Breast epithelium (tissue), 4 donors: ENCODE results near the gene LCN10. TPM values are rescaled to one million over a fixed set of nuclear protein-coding genes. Genes with fewer than 3 reads are reported as not detected.

Experiments used
- DNase-seq, 2 donors: peaks; one replicate each; pipeline ENCODE4 v3.0.0-alpha.2; 2019; ENCODE audit warnings: low spot score in 2 of 2
- H3K27ac ChIP-seq, 2 donors: fragments of 200-600 bp; sonication (generic) in 1 of 2; one replicate each; pipeline ENCODE4 v1.5.1; 2016 to 2019; ENCODE audit warnings: mild to moderate bottlenecking in 1 of 2
- H3K27me3 ChIP-seq, 2 donors: fragments of 200-600 bp; sonication (generic) in 1 of 2; one replicate each; pipeline versions ENCODE4 v1.5.1 to v1.6.0; 2017 to 2019; ENCODE audit warnings: control low read depth in 1 of 2, mild to moderate bottlenecking in 1 of 2
- H3K36me3 ChIP-seq: fragments of 200-600 bp; one replicate; pipeline ENCODE4 v1.5.1; 2019
- H3K4me1 ChIP-seq, 2 donors: fragments of 200-600 bp; sonication (generic); one replicate each; pipeline ENCODE4 v1.5.1; 2016 to 2019; ENCODE audit warnings: control low read depth in 1 of 2
- H3K4me3 ChIP-seq, 3 donors: fragments of 200-600 bp; sonication (generic); 1 replicate in 2 of 3; 2 replicates in 1 of 3; pipeline ENCODE4 v1.5.1; 2016 to 2019; ENCODE audit warnings: mild to moderate bottlenecking in 3 of 3, moderate library complexity in 2 of 3
- H3K9me3 ChIP-seq, 2 donors: fragments of 200-600 bp; sonication (generic) in 1 of 2; one replicate each; pipeline ENCODE4 v1.5.1; 2016 to 2019; ENCODE audit warnings: control low read depth in 1 of 2
- POLR2A ChIP-seq: fragments of 450-650 bp; IDR thresholded peaks from one replicate; pipeline ENCODE4 v1.6.1; 2016; ENCODE audit warnings: antibody characterized with exemption, mild to moderate bottlenecking, moderate library complexity
- POLR2AphosphoS5 ChIP-seq, 3 donors: sonication (generic); formaldehyde crosslinking; IDR thresholded peaks; one replicate each; pipeline ENCODE4 v1.6.1; 2017; ENCODE audit warnings: antibody characterized with exemption in 3 of 3
- intact Hi-C: fragments of 100-400 bp; cut with DNase I; formaldehyde crosslinking; loops from one replicate; pipeline ENCODE4 v1.15.1; 2023; ENCODE audit warnings: low total_unique reads
- total RNA-seq, 3 donors: library from RNA; depleted of rRNA; stranded (reverse); fragments of >200 nt; gene quantifications; one replicate each; pipeline ENCODE4 v1.1.0, GENCODE V29; 2016
- TF ChIP-seq, protein P1 (sequence below), 3 donors: fragments of 450-650 bp; IDR thresholded peaks; one replicate each; pipeline ENCODE4 v1.5.1; 2016 to 2017; ENCODE audit warnings: antibody characterized with exemption in 3 of 3, mild to moderate bottlenecking in 3 of 3, moderate library complexity in 3 of 3

The LCN10 gene
- total RNA-seq, 3 donors from 2014 or later = 0.73 to 6.9 (median 6.7) TPM

DNA sequence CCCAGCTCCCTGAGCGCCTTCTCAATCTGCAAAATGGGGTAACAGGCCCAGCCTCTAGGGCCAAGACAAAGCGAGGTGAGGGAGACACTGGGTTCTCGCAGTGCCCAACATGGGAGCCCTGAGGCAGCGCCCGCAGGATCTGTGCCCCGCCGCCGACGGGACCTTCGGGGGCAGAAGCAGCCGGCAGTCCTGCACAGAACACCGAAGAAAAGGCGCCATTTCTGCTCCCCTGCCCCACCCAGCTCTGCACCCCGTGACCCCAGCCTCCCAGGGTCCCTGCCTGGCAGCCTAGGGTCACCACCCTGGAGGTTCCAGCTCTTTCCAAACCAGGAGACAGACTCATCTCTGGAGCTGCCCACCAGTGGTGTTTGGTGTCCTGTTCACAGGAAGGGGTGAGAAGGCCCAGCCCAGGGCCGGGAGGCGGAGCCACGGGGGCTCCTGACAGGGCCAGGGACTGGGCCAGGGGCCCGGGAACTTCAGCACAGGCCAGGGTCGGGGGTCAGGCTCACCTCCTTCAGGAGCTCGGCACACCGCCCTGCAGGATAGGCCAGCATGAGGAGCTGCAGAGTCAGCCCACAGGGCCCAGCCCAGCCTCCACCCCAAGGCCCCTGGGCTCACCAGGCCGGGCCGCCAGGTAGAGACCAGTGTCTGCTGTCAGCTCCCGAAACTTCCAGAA lies 12.0 kb upstream of the LCN10 start:
- DNase-seq = no peak
- intact Hi-C loops = no loop called here
- Histone ChIP-seq H3K4me3 (no peak overlapping the region), H3K27ac (no peak overlapping the region), H3K4me1 (no peaks in the 10 kb centered on the region), H3K27me3 (no peaks in the 10 kb centered on the region), H3K9me3 (peaks cover 14% of the 10 kb centered on the region in 2 donors), H3K36me3 (no peaks in the 10 kb centered on the region)
- TF ChIP-seq POLR2AphosphoS5 (IDR thresholded peaks at IDR 0.05) = no peak
- TF ChIP-seq, protein P1, sequence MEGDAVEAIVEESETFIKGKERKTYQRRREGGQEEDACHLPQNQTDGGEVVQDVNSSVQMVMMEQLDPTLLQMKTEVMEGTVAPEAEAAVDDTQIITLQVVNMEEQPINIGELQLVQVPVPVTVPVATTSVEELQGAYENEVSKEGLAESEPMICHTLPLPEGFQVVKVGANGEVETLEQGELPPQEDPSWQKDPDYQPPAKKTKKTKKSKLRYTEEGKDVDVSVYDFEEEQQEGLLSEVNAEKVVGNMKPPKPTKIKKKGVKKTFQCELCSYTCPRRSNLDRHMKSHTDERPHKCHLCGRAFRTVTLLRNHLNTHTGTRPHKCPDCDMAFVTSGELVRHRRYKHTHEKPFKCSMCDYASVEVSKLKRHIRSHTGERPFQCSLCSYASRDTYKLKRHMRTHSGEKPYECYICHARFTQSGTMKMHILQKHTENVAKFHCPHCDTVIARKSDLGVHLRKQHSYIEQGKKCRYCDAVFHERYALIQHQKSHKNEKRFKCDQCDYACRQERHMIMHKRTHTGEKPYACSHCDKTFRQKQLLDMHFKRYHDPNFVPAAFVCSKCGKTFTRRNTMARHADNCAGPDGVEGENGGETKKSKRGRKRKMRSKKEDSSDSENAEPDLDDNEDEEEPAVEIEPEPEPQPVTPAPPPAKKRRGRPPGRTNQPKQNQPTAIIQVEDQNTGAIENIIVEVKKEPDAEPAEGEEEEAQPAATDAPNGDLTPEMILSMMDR (IDR thresholded peaks at IDR 0.05) = no peak
- TF ChIP-seq POLR2A = no peak

DNA sequence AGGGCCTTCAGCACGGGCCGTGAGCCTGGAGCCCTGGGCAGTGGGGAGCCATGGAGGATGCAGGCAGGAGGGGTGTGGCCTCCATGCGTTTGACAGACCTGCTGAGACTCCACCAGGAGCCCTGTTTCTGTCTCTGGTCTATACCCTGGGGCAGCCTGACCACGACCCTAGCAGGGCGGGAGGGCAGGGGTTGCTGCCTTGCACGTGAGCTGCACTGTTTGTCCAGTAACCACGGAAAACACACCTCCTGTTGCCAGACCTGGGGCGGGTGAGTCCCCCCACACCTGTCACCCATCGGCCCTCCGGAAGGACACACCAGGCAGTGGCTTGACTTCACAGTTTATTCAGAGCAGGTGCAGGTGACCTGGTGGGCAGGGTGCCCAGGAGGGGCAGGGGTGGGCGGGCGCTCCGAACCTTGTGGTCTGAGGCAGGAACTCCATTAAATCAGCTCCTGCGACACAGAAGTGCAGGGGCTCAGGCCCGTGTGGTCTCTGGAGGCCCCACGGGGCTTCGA lies 11.4 kb upstream of the LCN10 start:
- peaks cover 14% of the 10 kb centered on the region in 2 donors for H3K9me3 ChIP-seq
- TF ChIP-seq POLR2A (no peak), POLR2AphosphoS5 (IDR thresholded peaks at IDR 0.05) (no peak)
- TF ChIP-seq, protein P1 (IDR thresholded peaks at IDR 0.05) = no peak
- H3K4me3 ChIP-seq = no peak overlapping the region
- no peaks in the 10 kb centered on the region for H3K27me3 ChIP-seq
- no peak overlapping the region for H3K27ac ChIP-seq
- no peaks in the 10 kb centered on the region for H3K4me1 ChIP-seq
- intact Hi-C loops = no loop called here
- DNase-seq = no peak
- H3K36me3 ChIP-seq = no peaks in the 10 kb centered on the region

DNA sequence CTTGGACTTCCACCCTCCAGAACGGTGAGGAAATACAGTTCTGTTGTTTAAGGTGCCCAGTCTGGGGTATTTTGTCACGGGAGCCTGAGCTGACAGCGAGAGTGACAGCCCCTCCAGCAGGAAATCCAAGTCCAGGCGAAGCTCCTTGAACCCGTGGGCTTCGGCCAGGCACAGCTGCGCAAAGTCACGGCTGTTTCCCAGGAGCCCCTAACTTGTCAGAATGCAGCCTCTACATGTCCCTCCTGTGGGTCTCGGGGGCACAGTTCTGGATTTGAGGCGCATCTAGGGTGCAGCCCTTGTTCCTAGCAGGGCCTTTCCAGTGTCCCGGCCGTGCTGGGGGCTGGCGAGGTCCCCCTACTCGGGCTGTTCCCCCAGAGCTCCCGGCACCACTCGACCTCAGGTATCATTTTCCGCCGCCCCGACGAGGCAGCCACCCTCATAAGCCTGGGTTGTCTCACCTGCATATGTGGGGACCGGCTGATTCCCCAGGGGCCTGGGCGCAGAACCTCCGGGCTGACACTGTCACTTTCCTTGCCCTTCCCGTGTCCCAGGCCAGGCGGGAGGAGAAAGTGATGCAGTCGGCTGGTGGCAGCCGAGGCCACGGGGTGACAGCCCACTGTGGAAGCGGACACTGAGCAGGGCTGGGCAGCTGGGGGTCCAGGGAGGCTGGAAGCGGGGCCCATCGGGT lies 10.8 kb upstream of the LCN10 start:
- intact Hi-C loops = no loop called here
- H3K27me3 ChIP-seq = no peaks in the 10 kb centered on the region
- H3K9me3 ChIP-seq = peaks cover 14% of the 10 kb centered on the region in 2 donors
- no peak overlapping the region for H3K27ac ChIP-seq
- H3K4me3 ChIP-seq = no peak overlapping the region
- H3K4me1 ChIP-seq = no peaks in the 10 kb centered on the region
- no peaks in the 10 kb centered on the region for H3K36me3 ChIP-seq
- TF ChIP-seq, protein P1 (IDR thresholded peaks at IDR 0.05) = no peak
- no peak for TF ChIP-seq POLR2AphosphoS5 (IDR thresholded peaks at IDR 0.05)
- TF ChIP-seq POLR2A = no peak
- DNase-seq = no peak

DNA sequence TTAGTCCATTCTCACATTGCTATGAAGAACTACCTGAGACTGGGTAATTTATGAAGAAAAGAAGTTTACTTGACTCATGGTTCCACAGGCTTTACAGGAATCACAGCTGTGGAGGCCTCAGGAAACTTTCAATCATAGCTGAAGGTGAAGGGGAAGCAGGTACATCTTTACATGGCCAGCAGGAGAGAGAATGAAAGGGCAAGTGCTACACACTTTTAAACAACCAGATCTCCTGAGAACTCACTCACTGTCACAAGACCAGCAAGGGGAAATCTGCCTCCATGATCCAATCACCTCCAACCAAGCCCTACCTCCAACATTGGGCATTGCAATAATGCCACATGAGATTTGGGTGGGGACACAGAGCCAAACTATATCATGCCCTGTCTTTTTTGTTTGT lies 9.1 kb upstream of the LCN10 start:
- no peak overlapping the region for H3K4me3 ChIP-seq
- H3K9me3 ChIP-seq = peaks cover 14% of the 10 kb centered on the region in 2 donors
- H3K27ac ChIP-seq = no peak overlapping the region
- H3K36me3 ChIP-seq = no peaks in the 10 kb centered on the region
- H3K27me3 ChIP-seq = no peaks in the 10 kb centered on the region
- no peaks in the 10 kb centered on the region for H3K4me1 ChIP-seq
- TF ChIP-seq POLR2AphosphoS5 (IDR thresholded peaks at IDR 0.05) = no peak
- TF ChIP-seq, protein P1 (IDR thresholded peaks at IDR 0.05) = no peak
- no peak for DNase-seq
- intact Hi-C loops = no loop called here

DNA sequence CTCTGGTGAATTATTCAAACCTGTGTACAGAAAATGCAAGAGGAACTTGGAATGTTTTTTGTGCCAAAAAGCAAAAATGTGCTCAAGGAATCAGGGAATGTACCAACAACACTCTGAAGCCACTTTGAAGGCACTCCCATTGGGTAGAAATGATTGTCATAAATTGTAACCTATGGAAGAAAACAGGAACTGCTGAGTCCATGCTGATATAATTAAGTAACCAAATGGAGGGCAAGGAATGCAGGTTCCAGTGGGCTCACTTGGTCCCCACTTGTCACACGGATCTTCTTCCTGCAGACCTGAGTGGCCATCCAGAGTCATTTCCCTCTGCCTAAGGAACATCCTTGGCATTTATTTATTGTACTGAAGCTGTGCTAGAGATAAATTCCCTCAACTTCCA lies 8.5 kb upstream of the LCN10 start:
- H3K36me3 ChIP-seq = no peaks in the 10 kb centered on the region
- no peaks in the 10 kb centered on the region for H3K4me1 ChIP-seq
- H3K9me3 ChIP-seq = peaks cover 14% of the 10 kb centered on the region in 2 donors
- H3K4me3 ChIP-seq = no peak overlapping the region
- H3K27me3 ChIP-seq = no peaks in the 10 kb centered on the region
- no peak for DNase-seq
- intact Hi-C loops = no loop called here
- TF ChIP-seq POLR2A (no peak), POLR2AphosphoS5 (IDR thresholded peaks at IDR 0.05) (no peak)
- TF ChIP-seq, protein P1 (IDR thresholded peaks at IDR 0.05) = no peak
- H3K27ac ChIP-seq = no peak overlapping the region
